ENCODE results near the gene ARL2BP. TPM values are rescaled to one million over a fixed set of nuclear protein-coding genes. Genes with fewer than 3 reads are reported as not detected.

ARL2BP gene
- total RNA-seq, 6 donors from 2014 or later: 18.9 to 74.9 (median 54.2) TPM

- H3K4me1 ChIP-seq: no peaks in the 10 kb centered on the region
- H3K9me3 ChIP-seq: no peaks in the 10 kb centered on the region
- no peak overlapping the region for H3K27ac ChIP-seq
- ATAC-seq (ENCODE audit: low FRiP score in 2 of 2): no peak
- H3K36me3 ChIP-seq: peaks cover 22 to 91% (median 65%) of the 10 kb centered on the region in 4 donors
- no peak overlapping the region for H3K4me3 ChIP-seq
- H3K27me3 ChIP-seq: no peaks in the 10 kb centered on the region
- 53 to 72% methylated on average over 1 of the region's 1 CpG for WGBS, 2 donors
- TF ChIP-seq CTCF (IDR thresholded peaks at IDR 0.05) (no peak), POLR2A (IDR thresholded peaks at IDR 0.05) (no peak), POLR2AphosphoS5 (IDR thresholded peaks at IDR 0.05) (no peak), EP300 (IDR thresholded peaks at IDR 0.05) (no peak)
- no peak for DNase-seq
These were observed 16.0 kb upstream of the ARL2BP start for GRCh38 chr16:57229079-57229478.

- TF ChIP-seq POLR2AphosphoS5 (IDR thresholded peaks at IDR 0.05): no peak
- TF ChIP-seq EP300 (IDR thresholded peaks at IDR 0.05): no peak
- no peak for TF ChIP-seq POLR2A (IDR thresholded peaks at IDR 0.05)
- no peak for TF ChIP-seq CTCF (IDR thresholded peaks at IDR 0.05)
These were observed 13.2 kb upstream of the ARL2BP start for GRCh38 chr16:57231821-57232350.

GRCh38 chr16:57233944-57234706, 10.9 kb upstream of the ARL2BP start:
- Histone ChIP-seq H3K36me3 (peaks cover 18 to 85% (median 44%) of the 10 kb centered on the region in 4 donors), H3K4me1 (peaks cover 0 to 11% (median 5%) of the 10 kb centered on the region in 4 donors), H3K4me3 (no peak overlapping the region), H3K27me3 (no peaks in the 10 kb centered on the region), H3K9me3 (no peaks in the 10 kb centered on the region), H3K27ac (no peak overlapping the region)
- TF ChIP-seq POLR2A (IDR thresholded peaks at IDR 0.05) (no peak), CTCF (IDR thresholded peaks at IDR 0.05) (no peak), EP300 (IDR thresholded peaks at IDR 0.05) (no peak), POLR2AphosphoS5 (IDR thresholded peaks at IDR 0.05) (no peak)
- DNase-seq: no peak
- 93 to 95% methylated on average over 9 of the region's 9 CpGs for WGBS, 2 donors
- ATAC-seq (ENCODE audit: low FRiP score in 2 of 2): no peak

More at GRCh38 chr16:57231821-57232350, 13.2 kb upstream of the ARL2BP start:
- H3K4me1 ChIP-seq: peaks cover 0 to 11% (median 5%) of the 10 kb centered on the region in 4 donors
- no peak overlapping the region for H3K27ac ChIP-seq
- H3K9me3 ChIP-seq: no peaks in the 10 kb centered on the region
- peaks cover 22 to 90% (median 56%) of the 10 kb centered on the region in 4 donors for H3K36me3 ChIP-seq
- WGBS, 2 donors: 87 to 93% methylated on average over 3 of the region's 3 CpGs
- ATAC-seq (ENCODE audit: low FRiP score in 2 of 2): no peak
- H3K27me3 ChIP-seq: no peaks in the 10 kb centered on the region
- DNase-seq: no peak
- H3K4me3 ChIP-seq: no peak overlapping the region

GRCh38 chr16:57234707-57235092, 10.4 kb upstream of the ARL2BP start:
- no peak overlapping the region for H3K4me3 ChIP-seq
- peaks cover 17 to 86% (median 44%) of the 10 kb centered on the region in 4 donors for H3K36me3 ChIP-seq
- no peaks in the 10 kb centered on the region for H3K9me3 ChIP-seq
- no peak for DNase-seq
- H3K4me1 ChIP-seq: peaks cover 0 to 11% (median 5%) of the 10 kb centered on the region in 4 donors
- no peak for TF ChIP-seq POLR2AphosphoS5 (IDR thresholded peaks at IDR 0.05)
- no peak for TF ChIP-seq EP300 (IDR thresholded peaks at IDR 0.05)
- no peak for TF ChIP-seq CTCF (IDR thresholded peaks at IDR 0.05)
- no peak for TF ChIP-seq POLR2A (IDR thresholded peaks at IDR 0.05)
- no peaks in the 10 kb centered on the region for H3K27me3 ChIP-seq
- no peak for ATAC-seq (ENCODE audit: low FRiP score in 2 of 2)
- H3K27ac ChIP-seq: no peak overlapping the region
